ENCODE measurements around the gene TUNAR.

GRCh38 chr14:95956601-95957460 lies 80.2 kb downstream of the TUNAR start:
- TF ChIP-seq CEBPB (IDR thresholded peaks at IDR 0.05): no peak
- no peak for TF ChIP-seq EP300 (IDR thresholded peaks at IDR 0.05; ENCODE audit: borderline replicate concordance)
- TF ChIP-seq USF1 (IDR thresholded peaks at IDR 0.05): no peak

Measured in Ishikawa (cell line).